Measurements from ENCODE around the gene MT2A.

MT2A gene

GRCh38 chr16:56625140-56625942, 17.0 kb downstream of the MT2A start, which contains the start of gene MT1E:
MT1E (plus strand) TSS chr16:56625781; CDS start chr16:56625852, 71 bp downstream.
- H3K9me3 ChIP-seq (ENCODE audit: low read length) = no peaks in the 10 kb centered on the region
- H3K9ac ChIP-seq (ENCODE audit: low read length) = peak within 1 kb of the TSS; percentile 71
- H3K27ac ChIP-seq (ENCODE audit: low read depth, low read length) = peak within 1 kb of the TSS; percentile 74
- H3K36me3 ChIP-seq (ENCODE audit: insufficient read depth, low read length) = no peaks in the 10 kb centered on the region
- H3K4me1 ChIP-seq (ENCODE audit: insufficient read depth, low read length) = peaks cover 12% of the 10 kb centered on the region
- H3K4me3 ChIP-seq (ENCODE audit: low read depth in 1 of 2, low read length in 2 of 2) = peak within 1 kb of the TSS; percentile 87 to 97
- H3K27me3 ChIP-seq (ENCODE audit: control insufficient read depth in 1 of 2, insufficient read depth in 2 of 2, low read length in 2 of 2) = no peaks in the 10 kb centered on the region

DNA sequence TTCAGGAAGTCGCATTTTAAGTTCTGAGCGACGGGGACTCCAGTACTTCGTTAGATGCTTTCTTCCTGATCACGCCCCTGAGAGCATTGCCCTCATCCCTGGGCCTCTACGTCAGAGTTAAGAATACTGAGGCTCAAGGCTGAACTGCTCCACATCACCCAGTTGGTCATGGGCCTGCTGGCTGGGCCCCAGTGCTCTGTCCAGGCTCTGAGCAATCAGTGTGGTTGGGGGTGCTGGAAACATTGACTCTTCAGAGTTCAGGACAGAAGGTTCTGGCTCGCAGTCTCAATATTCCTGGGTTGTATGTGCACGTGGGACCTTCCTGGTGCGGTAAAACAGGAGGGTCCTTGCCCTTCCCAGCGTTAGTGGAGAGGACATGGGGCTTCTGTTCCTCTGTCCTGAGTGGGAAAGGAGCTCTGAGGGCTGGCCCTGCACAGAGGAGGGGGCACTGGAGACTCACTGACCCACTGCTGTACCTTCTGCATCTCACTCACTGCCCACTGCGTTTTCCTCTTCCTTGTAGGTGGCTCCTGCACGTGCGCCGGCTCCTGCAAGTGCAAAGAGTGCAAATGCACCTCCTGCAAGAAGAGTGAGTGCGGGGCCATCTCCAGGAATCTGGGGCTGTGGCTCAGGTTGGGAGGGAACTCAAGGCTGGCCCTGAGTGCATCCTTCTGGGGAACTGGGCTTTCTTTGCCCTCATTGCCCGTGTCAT, 17.7 kb downstream of the MT2A start:
- Histone ChIP-seq H3K27me3 (ENCODE audit: control insufficient read depth in 1 of 2, insufficient read depth in 2 of 2, low read length in 2 of 2) (no peaks in the 10 kb centered on the region), H3K9ac (ENCODE audit: low read length) (peak overlapping the region; percentile 71), H3K4me3 (ENCODE audit: low read depth in 1 of 2, low read length in 2 of 2) (peak overlapping the region; percentile 87 to 97), H3K4me1 (ENCODE audit: insufficient read depth, low read length) (peaks cover 12% of the 10 kb centered on the region), H3K9me3 (ENCODE audit: low read length) (no peaks in the 10 kb centered on the region), H3K36me3 (ENCODE audit: insufficient read depth, low read length) (no peaks in the 10 kb centered on the region), H3K27ac (ENCODE audit: low read depth, low read length) (peak overlapping the region; percentile 74)

- Histone ChIP-seq H3K4me1 (ENCODE audit: insufficient read depth, low read length) (peaks cover 14% of the 10 kb centered on the region), H3K36me3 (ENCODE audit: insufficient read depth, low read length) (no peaks in the 10 kb centered on the region), H3K9me3 (ENCODE audit: low read length) (no peaks in the 10 kb centered on the region), H3K27ac (ENCODE audit: low read depth, low read length) (peak overlapping the region; percentile 74), H3K9ac (ENCODE audit: low read length) (peak overlapping the region; percentile 71), H3K4me3 (ENCODE audit: low read depth in 1 of 2, low read length in 2 of 2) (peak overlapping the region in 1 of 2 donors; percentile 87), H3K27me3 (ENCODE audit: control insufficient read depth in 1 of 2, insufficient read depth in 2 of 2, low read length in 2 of 2) (no peaks in the 10 kb centered on the region)
Measured at GRCh38 chr16:56626685-56627084, 18.3 kb downstream of the MT2A start.

DNA sequence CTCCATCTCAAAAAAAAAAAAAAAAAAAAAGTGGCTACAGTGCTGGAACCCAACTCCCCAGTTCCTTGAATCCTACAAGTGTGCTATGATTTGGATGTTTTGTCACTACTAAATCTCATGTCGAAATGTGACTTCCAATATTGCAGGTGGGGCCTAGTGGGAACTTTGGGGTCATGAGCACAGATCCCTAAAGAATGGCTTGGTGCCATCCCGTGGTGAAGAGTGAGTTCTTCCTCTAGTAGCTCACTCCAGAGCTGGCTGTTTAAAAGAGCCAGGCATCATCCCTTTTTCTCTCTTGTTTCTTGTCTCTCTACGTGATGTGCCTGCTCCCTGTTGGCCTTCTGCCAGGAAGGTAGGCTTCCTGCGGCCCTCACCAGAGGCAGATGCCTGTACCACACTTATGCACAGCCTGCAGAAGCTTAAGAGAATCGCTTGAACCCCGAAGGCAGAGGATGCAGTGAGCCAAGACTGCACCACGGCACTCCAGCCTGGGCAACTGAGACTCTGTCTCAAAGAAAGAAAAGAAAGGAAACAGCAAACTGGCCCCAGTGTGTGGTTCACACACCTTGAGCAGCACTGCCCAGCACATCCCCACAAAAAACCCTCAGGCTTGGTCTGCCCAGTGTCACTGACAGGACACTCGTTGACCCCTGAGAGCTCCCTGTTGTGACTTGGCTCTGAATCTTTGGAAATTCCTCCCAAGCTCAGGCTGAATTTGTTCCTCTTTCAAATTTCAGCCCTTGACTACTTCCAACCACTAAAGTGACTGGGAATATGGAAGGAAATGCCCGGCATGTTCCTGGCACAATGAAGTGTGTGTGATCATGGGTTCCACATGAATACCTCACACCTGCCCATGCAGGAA, 20.3 kb downstream of the MT2A start:
- H3K36me3 ChIP-seq (ENCODE audit: insufficient read depth, low read length) = no peaks in the 10 kb centered on the region
- peaks cover 0 to 6% of the 10 kb centered on the region in 2 donors for H3K27me3 ChIP-seq (ENCODE audit: control insufficient read depth in 1 of 2, insufficient read depth in 2 of 2, low read length in 2 of 2)
- H3K27ac ChIP-seq (ENCODE audit: low read depth, low read length) = peak overlapping the region; percentile 42
- H3K4me3 ChIP-seq (ENCODE audit: low read depth in 1 of 2, low read length in 2 of 2) = no peak overlapping the region
- no peak overlapping the region for H3K9ac ChIP-seq (ENCODE audit: low read length)
- H3K4me1 ChIP-seq (ENCODE audit: insufficient read depth, low read length) = peaks cover 23% of the 10 kb centered on the region
- H3K9me3 ChIP-seq (ENCODE audit: low read length) = no peaks in the 10 kb centered on the region

DNA sequence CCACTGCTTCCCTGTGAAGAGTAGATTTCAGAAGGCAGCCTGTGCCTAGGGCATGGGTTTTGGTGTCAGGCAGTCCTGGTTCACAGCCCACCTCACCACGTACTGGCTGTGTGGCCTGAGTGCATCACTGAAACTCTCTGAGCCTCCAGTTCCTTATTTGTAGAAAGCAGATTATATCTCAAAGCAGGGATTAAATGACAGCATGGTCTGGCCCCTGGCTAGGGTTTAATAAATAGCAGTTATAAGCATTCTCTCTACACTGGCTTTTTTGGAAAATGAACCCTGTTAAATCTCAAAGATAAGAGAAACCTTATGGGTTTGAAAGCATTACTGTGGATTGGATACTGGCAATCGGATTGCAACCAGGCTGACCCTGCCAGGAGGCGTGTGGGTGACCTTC, 21.1 kb downstream of the MT2A start:
- H3K4me3 ChIP-seq (ENCODE audit: low read depth in 1 of 2, low read length in 2 of 2) = no peak overlapping the region
- peaks cover 6 to 10% of the 10 kb centered on the region in 2 donors for H3K27me3 ChIP-seq (ENCODE audit: control insufficient read depth in 1 of 2, insufficient read depth in 2 of 2, low read length in 2 of 2)
- H3K36me3 ChIP-seq (ENCODE audit: insufficient read depth, low read length) = no peaks in the 10 kb centered on the region
- no peak overlapping the region for H3K9ac ChIP-seq (ENCODE audit: low read length)
- no peak overlapping the region for H3K27ac ChIP-seq (ENCODE audit: low read depth, low read length)
- peaks cover 23% of the 10 kb centered on the region for H3K4me1 ChIP-seq (ENCODE audit: insufficient read depth, low read length)
- H3K9me3 ChIP-seq (ENCODE audit: low read length) = no peaks in the 10 kb centered on the region

DNA sequence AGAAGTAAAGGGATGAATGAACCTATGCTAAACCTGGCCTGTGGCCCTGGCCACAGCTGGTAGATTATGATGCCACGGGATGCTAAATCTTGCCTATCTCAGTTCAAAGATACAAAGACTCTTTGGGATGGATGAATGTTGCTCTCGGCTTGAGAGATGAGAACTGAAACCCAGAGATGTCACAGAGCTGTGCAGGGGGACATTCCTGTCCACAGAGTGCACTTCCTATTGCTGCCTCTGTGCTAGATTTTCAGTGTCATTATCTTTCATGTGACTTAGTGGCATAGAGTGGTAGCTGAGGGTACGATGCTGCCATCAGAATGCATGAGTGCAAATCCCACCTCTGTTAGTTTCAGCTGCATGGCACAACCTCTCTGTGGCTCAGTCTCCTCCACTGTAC, 21.8 kb downstream of the MT2A start:
- Histone ChIP-seq H3K27me3 (ENCODE audit: control insufficient read depth in 1 of 2, insufficient read depth in 2 of 2, low read length in 2 of 2) (peaks cover 11 to 16% of the 10 kb centered on the region in 2 donors), H3K4me3 (ENCODE audit: low read depth in 1 of 2, low read length in 2 of 2) (no peak overlapping the region), H3K9ac (ENCODE audit: low read length) (no peak overlapping the region), H3K36me3 (ENCODE audit: insufficient read depth, low read length) (no peaks in the 10 kb centered on the region), H3K27ac (ENCODE audit: low read depth, low read length) (no peak overlapping the region), H3K9me3 (ENCODE audit: low read length) (no peaks in the 10 kb centered on the region), H3K4me1 (ENCODE audit: insufficient read depth, low read length) (peaks cover 28% of the 10 kb centered on the region)

- no peak overlapping the region for H3K27ac ChIP-seq (ENCODE audit: low read depth, low read length)
- no peak overlapping the region for H3K4me3 ChIP-seq (ENCODE audit: low read depth in 1 of 2, low read length in 2 of 2)
- H3K9me3 ChIP-seq (ENCODE audit: low read length) = no peaks in the 10 kb centered on the region
- peaks cover 36% of the 10 kb centered on the region for H3K4me1 ChIP-seq (ENCODE audit: insufficient read depth, low read length)
- peaks cover 22 to 27% of the 10 kb centered on the region in 2 donors for H3K27me3 ChIP-seq (ENCODE audit: control insufficient read depth in 1 of 2, insufficient read depth in 2 of 2, low read length in 2 of 2)
- H3K36me3 ChIP-seq (ENCODE audit: insufficient read depth, low read length) = no peaks in the 10 kb centered on the region
- H3K9ac ChIP-seq (ENCODE audit: low read length) = no peak overlapping the region
Measured at GRCh38 chr16:56631197-56631596, 22.8 kb downstream of the MT2A start.

DNA sequence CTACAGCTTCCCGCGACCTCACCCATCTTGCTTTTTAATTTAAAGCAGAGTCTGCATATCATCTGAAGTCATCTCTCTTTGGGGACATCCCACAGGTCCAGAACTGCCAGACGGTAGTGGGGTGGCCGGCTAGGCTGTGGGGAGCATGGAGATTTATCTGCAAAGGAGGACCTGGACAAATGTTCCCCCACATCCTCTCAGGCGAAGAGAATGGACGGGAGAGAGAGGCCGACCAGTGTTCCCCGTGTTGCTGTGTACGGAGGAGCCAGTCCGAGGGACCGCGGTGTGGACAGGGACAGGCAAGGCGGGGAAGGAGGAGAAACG, 23.4 kb downstream of the MT2A start:
- Histone ChIP-seq H3K9ac (ENCODE audit: low read length) (peak overlapping the region; percentile 44), H3K36me3 (ENCODE audit: insufficient read depth, low read length) (no peaks in the 10 kb centered on the region), H3K9me3 (ENCODE audit: low read length) (no peaks in the 10 kb centered on the region), H3K27ac (ENCODE audit: low read depth, low read length) (peak overlapping the region; percentile 42), H3K4me3 (ENCODE audit: low read depth in 1 of 2, low read length in 2 of 2) (peak overlapping the region; percentile 51 to 63), H3K27me3 (ENCODE audit: control insufficient read depth in 1 of 2, insufficient read depth in 2 of 2, low read length in 2 of 2) (peaks cover 22 to 33% of the 10 kb centered on the region in 2 donors), H3K4me1 (ENCODE audit: insufficient read depth, low read length) (peaks cover 31% of the 10 kb centered on the region)

DNA sequence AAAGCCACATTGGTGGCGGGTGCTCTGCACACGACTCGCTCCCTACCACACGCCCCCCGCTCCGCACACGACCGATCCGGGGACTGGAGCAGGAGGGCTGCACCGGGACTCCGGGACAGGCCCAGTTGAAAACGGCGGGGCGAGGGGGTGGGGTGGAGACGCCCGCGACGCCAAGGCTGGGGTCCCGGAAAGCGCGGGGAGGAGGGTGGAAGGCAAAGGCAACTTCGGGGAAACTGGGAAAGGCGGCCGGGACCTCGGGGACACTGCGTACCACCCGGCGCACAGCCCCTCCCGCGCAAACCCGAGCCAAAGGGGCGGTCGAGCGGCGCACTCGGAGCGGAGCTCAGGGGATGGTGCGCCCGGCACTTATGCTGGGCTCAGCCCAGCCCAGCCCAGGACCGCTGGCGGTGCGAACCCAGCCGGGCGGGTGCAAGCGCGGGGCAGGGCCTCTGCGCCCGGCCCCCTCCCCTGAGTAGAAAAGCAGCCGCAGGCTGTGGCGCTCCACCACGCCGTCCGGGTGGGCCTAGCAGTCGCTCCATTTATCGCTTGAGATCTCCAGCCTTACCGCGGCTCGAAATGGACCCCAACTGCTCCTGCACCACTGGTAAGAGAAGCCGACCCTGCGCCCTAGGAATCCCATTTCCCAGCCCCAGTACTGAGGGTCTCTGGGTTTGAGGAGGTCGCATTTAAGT, 23.9 kb downstream of the MT2A start, which contains the start of gene MT1M:
MT1M (plus strand) TSS at position 504 of the 692 bp plus-strand sequence; CDS start at position 577, 73 bp downstream.
- Histone ChIP-seq H3K27ac (ENCODE audit: low read depth, low read length) (peak within 1 kb of the TSS; percentile 42), H3K36me3 (ENCODE audit: insufficient read depth, low read length) (no peaks in the 10 kb centered on the region), H3K27me3 (ENCODE audit: control insufficient read depth in 1 of 2, insufficient read depth in 2 of 2, low read length in 2 of 2) (peaks cover 24 to 38% of the 10 kb centered on the region in 2 donors), H3K4me3 (ENCODE audit: low read depth in 1 of 2, low read length in 2 of 2) (peak within 1 kb of the TSS; percentile 51 to 63), H3K9me3 (ENCODE audit: low read length) (no peaks in the 10 kb centered on the region), H3K4me1 (ENCODE audit: insufficient read depth, low read length) (peaks cover 26% of the 10 kb centered on the region), H3K9ac (ENCODE audit: low read length) (peak within 1 kb of the TSS; percentile 53)

- Histone ChIP-seq H3K9me3 (ENCODE audit: low read length) (no peaks in the 10 kb centered on the region), H3K4me3 (ENCODE audit: low read depth in 1 of 2, low read length in 2 of 2) (peak overlapping the region; percentile 51 to 63), H3K36me3 (ENCODE audit: insufficient read depth, low read length) (no peaks in the 10 kb centered on the region), H3K27ac (ENCODE audit: low read depth, low read length) (no peak overlapping the region), H3K9ac (ENCODE audit: low read length) (peak overlapping the region; percentile 53), H3K27me3 (ENCODE audit: control insufficient read depth in 1 of 2, insufficient read depth in 2 of 2, low read length in 2 of 2) (peaks cover 30 to 44% of the 10 kb centered on the region in 2 donors), H3K4me1 (ENCODE audit: insufficient read depth, low read length) (peaks cover 24% of the 10 kb centered on the region)
Measured at GRCh38 chr16:56632848-56633365, 24.5 kb downstream of the MT2A start.

Data from muscle layer of colon (tissue), 2 donors.